HPDE6-E6E7 (cell line): ENCODE data around the gene CRYBG1.

Source experiments
- DNase-seq: peaks from one replicate; pipeline ENCODE4 v3.0.0; 2011; ENCODE audit warnings: missing footprints; ENCODE audit errors: extremely low spot score

CRYBG1 gene

DNA sequence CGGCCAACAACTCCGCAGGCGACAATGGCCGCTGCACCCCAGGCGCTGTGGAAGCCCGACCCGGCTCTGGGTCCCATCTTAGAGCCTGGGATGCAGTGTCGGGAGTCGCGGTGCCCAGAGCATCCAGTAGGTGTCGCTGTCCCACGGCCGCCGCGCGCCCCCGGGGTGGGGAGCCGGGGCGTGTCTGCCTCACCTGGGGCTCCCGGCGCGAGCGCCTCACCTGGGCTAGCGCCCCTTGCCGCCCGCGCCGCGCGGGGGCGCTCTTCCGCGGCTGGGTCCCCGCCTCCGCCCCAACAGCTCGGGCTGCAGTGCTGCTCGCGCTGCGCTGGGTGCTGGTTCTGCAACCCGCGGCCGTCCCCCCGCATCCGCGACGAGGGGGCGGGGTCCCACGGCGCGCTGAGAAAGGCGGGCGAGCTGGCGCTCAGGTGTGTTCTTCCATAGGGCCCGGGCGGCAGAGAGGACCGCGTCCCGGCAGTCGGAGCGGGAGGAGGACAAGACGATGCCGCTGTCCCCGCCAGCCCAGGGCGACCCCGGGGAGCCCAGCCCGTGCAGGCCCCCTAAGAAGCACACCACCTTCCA, at the start of gene CRYBG1:
TSS of gene CRYBG1 (plus strand) at position 308 of the 579 bp plus-strand sequence. CDS start at position 500, 192 bp downstream.
- DNase-seq: peak; percentile 92

DNA sequence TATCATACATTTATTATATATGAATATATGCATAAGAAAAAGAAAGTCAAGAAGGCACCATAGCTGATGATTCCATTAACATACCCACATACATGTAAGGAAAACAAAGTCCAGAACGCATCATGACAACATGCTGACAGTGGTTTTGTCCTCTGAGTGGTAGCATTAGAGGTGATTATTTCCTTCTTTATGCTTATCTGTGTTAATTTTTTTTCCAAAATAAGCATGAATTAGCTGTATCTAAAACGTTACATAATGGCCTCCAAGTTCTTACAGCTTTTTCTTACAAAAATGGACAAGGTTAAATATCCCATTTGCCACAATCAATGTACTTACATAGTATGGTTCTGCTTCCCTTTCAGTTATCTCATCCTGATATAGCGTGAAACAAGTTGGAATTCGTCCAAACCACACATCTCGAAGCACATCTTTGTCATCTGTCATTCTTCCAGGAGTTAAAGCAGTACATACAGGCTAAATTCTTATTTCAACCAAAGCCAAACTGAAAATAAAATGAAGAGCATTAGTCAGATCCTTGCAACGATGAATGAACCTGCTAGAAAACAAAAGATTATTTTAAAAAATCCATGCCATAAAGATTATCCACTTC, 44.6 kb upstream of the CRYBG1 start:
- DNase-seq: no peak

DNA sequence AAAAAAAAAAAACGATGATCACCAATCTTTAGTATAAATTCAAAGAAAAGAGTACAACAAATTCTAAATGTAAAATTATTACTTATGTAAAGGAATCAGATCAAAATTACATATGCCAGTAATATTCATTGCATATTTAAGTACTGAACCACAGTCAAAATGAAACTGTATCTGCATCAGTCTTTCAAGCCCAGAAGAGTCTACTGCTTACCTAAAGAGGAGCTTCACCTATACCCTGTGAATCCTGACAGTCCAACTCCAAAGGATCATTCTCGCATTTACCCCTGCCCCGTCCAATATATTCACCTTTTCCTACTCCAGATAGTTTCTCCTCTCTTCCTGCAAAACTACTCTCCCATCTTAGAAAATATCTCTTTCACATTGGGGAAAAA, 44.1 kb upstream of the CRYBG1 start:
- DNase-seq: no peak

DNA sequence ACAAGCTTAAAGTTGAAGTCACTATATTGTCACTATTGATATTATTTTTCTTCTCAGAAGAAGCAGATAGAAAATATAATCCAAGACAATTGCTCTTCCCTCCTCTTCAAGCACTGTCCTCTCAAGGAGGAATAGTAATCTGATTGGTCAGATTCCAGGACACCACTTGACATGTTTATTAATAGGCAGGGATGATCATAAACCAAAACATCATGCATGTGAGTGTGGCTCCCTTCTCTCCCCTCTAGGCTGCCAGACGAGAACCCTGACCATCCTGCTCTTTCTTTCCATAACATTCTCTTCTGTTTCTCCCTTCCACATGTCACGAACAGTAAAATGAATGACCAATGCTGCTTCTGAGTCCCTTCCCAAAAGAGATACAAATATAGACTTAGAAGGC, 42.5 kb upstream of the CRYBG1 start:
- no peak for DNase-seq

DNA sequence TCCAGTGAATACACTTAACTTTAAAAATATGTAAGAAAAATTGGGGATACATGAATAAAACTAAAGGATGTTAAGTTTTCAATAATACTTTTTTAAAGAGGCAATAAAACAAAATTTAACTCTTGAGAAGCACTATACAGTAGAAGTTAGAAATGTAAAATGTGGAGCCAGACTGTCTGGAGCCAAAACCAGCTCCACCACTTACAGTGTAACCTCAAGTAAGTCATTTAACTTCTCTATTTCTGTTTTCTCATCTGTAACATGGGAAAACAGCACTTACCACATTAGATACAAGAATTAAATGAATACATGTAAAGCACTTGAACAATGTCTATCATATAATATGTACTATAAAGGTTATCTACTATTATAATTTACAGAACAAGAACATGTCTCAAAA, 41.7 kb upstream of the CRYBG1 start:
- DNase-seq: no peak

DNA sequence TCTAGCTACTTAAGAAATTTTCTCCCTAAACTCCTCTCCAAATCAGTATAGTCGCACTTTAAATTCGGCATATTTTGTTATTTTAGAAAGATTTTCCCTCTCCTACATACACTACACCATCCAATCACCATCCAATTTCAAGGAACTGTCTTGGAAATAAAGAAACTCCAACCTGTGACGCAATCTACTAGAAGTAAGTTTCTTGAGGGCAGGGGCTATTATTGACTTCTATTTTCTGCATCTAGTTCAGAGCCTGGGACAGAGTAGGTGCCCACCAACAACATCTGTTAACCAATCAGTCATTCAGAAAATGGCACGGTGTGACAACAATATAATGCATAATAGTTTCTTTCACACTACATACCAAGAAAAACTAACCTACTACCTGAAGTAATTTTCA, 38.6 kb upstream of the CRYBG1 start:
- no peak for DNase-seq

DNA sequence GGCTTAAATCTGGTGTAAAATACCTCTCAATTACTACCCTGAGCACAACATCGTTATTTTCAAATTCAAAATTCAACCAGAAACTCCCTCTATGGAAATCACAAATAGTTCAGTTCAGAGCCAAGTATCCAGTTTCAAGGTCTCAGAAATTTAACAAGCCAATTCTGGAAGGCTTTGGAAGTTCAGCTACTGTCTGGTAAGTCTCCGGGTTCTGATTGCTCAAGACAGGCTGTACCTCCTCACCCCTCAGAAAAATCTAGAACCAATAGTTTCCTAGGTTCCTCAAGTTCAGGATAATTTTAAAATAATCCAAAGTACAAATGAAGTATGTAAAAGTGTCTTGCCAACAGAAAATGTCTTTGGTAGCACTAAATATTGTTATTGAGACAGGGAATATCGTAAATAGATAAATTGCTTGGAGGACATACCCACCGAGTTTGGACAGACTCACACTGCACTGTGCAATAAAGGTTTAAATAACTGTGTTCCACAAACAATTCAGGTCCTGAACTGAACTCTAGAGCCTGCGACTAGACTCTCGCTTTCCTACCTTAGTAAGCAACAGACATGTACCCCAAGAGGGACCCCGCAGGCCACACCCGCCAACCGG, 35.7 kb upstream of the CRYBG1 start:
- peak; percentile 10 for DNase-seq

GRCh38 chr6:106325336-106326178, 35.0 kb upstream of the CRYBG1 start, which contains the start of gene ATG5:
Gene ATG5, minus strand, starts transcription at chr6:106325760. Its CDS starts 9,552 bp downstream, at chr6:106316208.
- DNase-seq: peak; percentile 99

GRCh38 chr6:106334646-106335448, 25.7 kb upstream of the CRYBG1 start:
- DNase-seq: peak; percentile 34

- peak; percentile 88 for DNase-seq
These were observed 21.0 kb upstream of the CRYBG1 start for GRCh38 chr6:106339334-106340029.

DNA sequence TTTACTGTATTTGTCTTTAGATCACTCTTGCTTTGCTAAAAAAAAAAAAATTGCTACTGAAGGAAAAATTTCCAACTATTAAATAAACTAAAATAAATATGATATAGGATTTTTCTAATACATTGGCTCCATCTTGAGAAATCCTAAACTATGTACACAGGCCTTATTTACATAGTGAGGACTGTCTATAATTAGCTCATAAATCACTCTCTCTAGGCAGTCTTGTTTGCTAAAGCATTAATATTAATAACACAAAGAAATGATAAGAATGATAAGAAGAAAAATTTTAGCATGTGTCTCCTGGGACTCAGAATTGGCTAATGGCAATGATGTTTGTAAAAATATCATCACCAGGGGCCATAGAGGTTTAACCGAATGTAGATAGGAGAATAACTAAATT, 13.3 kb upstream of the CRYBG1 start:
- no peak for DNase-seq

DNA sequence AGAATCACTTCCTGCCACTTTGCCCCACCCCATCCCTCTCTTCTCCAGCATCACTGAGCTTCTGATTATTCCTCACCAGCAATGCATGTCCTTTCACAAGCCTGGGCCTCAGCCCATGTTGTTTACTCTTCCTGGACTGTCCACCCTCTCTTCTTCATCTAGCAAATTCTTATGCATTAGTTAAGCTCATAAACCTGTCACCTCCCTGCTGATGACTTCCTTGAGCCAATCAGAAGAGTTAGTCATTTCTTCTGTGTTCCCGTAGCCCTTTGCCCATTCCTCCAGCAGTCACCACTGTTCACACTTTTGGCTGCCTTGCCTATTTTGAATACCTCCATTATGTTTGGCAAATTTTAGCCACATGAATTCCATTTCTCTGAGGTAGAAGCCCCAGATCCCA, 4.1 kb upstream of the CRYBG1 start:
- DNase-seq: no peak

DNA sequence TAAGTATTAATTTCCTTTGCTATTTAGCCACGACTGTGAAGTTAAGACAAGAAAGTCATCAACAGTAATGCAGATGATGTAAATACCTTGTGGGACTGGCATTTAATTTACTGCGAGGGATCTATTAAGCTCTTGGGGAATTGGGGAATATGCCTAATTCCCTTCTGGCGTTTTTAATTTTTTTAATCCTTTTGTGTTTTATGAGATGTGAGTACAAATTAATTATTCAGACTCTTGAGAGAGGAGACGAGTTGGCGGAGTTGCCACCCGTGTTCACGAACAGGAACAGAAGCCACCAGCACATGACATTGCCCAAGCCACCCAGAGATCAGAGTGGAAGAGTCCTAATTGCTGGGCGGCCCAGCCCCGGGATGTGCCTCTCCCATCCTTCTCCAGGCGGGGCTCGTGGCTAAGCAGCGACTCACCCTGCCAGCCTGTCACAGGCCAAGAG, 533 bp upstream of the CRYBG1 start:
- no peak for DNase-seq

- no peak for DNase-seq
These were observed 493 bp downstream of the CRYBG1 start for GRCh38 chr6:106360989-106361430.

DNA sequence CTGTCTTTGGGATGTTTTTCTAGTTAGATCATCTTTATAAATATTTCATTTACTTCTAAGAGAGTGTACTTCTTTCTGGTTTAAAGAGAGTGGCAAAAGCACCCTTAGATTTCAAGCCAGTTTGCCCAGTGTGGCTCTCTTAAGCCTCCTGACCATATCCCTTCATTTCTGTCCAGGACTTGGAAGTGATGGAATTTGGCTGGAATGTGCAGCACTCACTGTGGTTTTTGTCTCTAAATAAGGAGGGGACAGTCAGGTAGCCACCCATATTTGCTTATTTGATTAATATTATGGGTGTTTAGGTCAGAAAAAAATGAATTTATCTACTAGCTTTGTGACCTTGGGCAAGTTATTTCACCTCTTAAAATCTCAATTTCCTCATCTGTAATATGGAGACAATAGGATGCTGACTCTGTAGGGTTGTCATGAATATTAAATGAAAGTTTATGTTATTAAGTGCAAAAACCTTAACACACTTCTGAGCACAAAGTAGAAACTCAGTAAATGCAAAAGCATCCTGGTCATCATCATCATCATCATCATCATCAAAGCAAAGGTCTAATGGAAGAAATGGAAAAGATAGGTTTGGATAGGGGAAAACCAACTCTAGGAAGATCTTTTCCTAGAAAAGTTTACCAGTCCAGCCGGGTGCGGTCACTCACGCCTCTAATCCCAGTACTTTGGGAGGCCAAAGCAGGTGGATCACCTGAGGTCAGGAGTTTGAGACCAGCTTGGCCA, 3.1 kb downstream of the CRYBG1 start:
- DNase-seq: no peak

- DNase-seq: no peak
These were observed 9.2 kb downstream of the CRYBG1 start for GRCh38 chr6:106369739-106370138.

DNA sequence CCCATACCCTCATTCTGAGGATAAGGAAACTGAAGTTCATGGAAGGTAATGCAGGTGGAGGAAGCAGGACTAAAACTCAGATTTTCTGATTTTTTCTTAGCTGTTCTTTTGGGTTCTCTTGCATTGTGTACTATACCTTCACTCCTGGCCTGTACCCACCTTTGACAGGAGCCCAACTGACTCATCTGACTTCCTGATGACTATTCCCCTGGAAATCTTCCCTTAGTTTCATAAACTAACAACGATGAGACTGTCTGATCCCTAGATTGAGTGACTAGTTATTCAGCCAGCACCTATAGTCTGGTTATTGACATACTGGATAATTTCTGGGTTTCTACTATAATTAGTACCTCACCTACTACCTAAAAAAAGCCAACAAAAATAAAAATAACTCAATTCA, 10.1 kb downstream of the CRYBG1 start:
- DNase-seq: no peak

GRCh38 chr6:106372838-106373501, 12.5 kb downstream of the CRYBG1 start:
- DNase-seq: no peak

- DNase-seq: no peak
These were observed 13.2 kb downstream of the CRYBG1 start for GRCh38 chr6:106373502-106374239.
